GM06990 (cell line): ENCODE measurements around the gene CAPN13.

Experiments used
- DNase-seq: peaks from one replicate; pipeline ENCODE4 v3.0.0-alpha.2; 2011; ENCODE audit not compliant: insufficient read length; ENCODE audit errors: extremely low read depth
- H3K27me3 ChIP-seq: replicated peaks from 2 replicates; pipeline ENCODE4 v1.6.0; 2011; ENCODE audit warnings: low read length; ENCODE audit not compliant: control insufficient read depth, insufficient read depth
- H3K36me3 ChIP-seq: 2 replicates; pipeline ENCODE4 v1.5.1; 2011; ENCODE audit warnings: low read length; ENCODE audit not compliant: control insufficient read depth, insufficient read depth
- H3K4me3 ChIP-seq: replicated peaks from 2 replicates; pipeline ENCODE4 v1.5.1; 2011; ENCODE audit warnings: low read depth, mild to moderate bottlenecking, control low read depth, low read length
- CTCF ChIP-seq: IDR thresholded peaks from 2 replicates; pipeline ENCODE4 v1.5.1; 2011; ENCODE audit warnings: low read length, control low read depth, mild to moderate bottlenecking, inconsistent platforms; ENCODE audit not compliant: insufficient read depth, poor library complexity, severe bottlenecking

Gene CAPN13

GRCh38 chr2:30823452-30823851 lies 16.2 kb upstream of the CAPN13 start:
- H3K4me3 ChIP-seq, result no peak overlapping the region

GRCh38 chr2:30821960-30822359 lies 14.7 kb upstream of the CAPN13 start:
- no peak for TF ChIP-seq CTCF
- Histone ChIP-seq H3K36me3 (no peaks in the 10 kb centered on the region), H3K4me3 (no peak overlapping the region), H3K27me3 (no peaks in the 10 kb centered on the region)
- DNase-seq, result no peak

More at GRCh38 chr2:30823452-30823851, 16.2 kb upstream of the CAPN13 start:
- no peak for DNase-seq
- Histone ChIP-seq H3K27me3 (no peaks in the 10 kb centered on the region), H3K36me3 (no peaks in the 10 kb centered on the region)
- no peak for TF ChIP-seq CTCF

- no peak for TF ChIP-seq CTCF
- DNase-seq, result no peak
- H3K27me3 ChIP-seq, result no peaks in the 10 kb centered on the region
These were observed 13.3 kb upstream of the CAPN13 start for GRCh38 chr2:30820381-30821055.

GRCh38 chr2:30809938-30810337 lies 2.7 kb upstream of the CAPN13 start:
- DNase-seq, result no peak
- H3K27me3 ChIP-seq, result no peaks in the 10 kb centered on the region
- no peaks in the 10 kb centered on the region for H3K36me3 ChIP-seq
- no peak overlapping the region for H3K4me3 ChIP-seq
- no peak for TF ChIP-seq CTCF

More at GRCh38 chr2:30820381-30821055, 13.3 kb upstream of the CAPN13 start:
- H3K4me3 ChIP-seq, result no peak overlapping the region
- no peaks in the 10 kb centered on the region for H3K36me3 ChIP-seq

- no peak for DNase-seq
- no peaks in the 10 kb centered on the region for H3K36me3 ChIP-seq
- no peak for TF ChIP-seq CTCF
- H3K4me3 ChIP-seq, result no peak overlapping the region
- H3K27me3 ChIP-seq, result no peaks in the 10 kb centered on the region
These were observed 1.4 kb upstream of the CAPN13 start for GRCh38 chr2:30808695-30809094.

- no peaks in the 10 kb centered on the region; the same call in 1 of the 2 replicates for H3K27me3 ChIP-seq
- DNase-seq, result no peak
- no peak overlapping the region for H3K4me3 ChIP-seq
- no peaks in the 10 kb centered on the region for H3K36me3 ChIP-seq
- TF ChIP-seq CTCF, result no peak
These were observed 4.0 kb downstream of the CAPN13 start for GRCh38 chr2:30803281-30803680.
